Adrenal gland (tissue), 12 donors: ENCODE data around the gene CAT. TPM values are rescaled to one million over a fixed set of nuclear protein-coding genes. Genes with fewer than 3 reads are reported as not detected.

Experiments
- DNase-seq, 7 donors: peaks; one replicate each; pipeline ENCODE4 v3.0.0-alpha.2; 2019 to 2020
- H3K27ac ChIP-seq, 5 donors: fragments of 200-600 bp; sonication (generic) in 4 of 5; 1 replicate in 3 of 5; 2 replicates in 2 of 5; pipeline versions ENCODE4 v1.5.1 to v1.8.0; 2016 to 2020; ENCODE audit warnings: mild to moderate bottlenecking in 1 of 5
- H3K27me3 ChIP-seq: fragments of 200-600 bp; 2 replicates; pipeline ENCODE4 v1.8.0; 2021
- H3K36me3 ChIP-seq, 2 donors: fragments of 200-600 bp; replicated peaks in 1 of 2; 1 replicate in 1 of 2; 2 replicates in 1 of 2; pipeline versions ENCODE4 v1.5.1 to v1.8.0; 2018 to 2022
- H3K4me1 ChIP-seq, 2 donors: fragments of 200-600 bp; replicated peaks in 1 of 2; 1 replicate in 1 of 2; 2 replicates in 1 of 2; pipeline versions ENCODE4 v1.5.1 to v1.8.0; 2018 to 2021
- H3K4me3 ChIP-seq, 4 donors: fragments of 200-600 bp; sonication (generic) in 3 of 4; one replicate each; pipeline ENCODE4 v1.5.1; 2016 to 2018
- H3K9me3 ChIP-seq, 3 donors: fragments of 200-600 bp; sonication (generic) in 1 of 3; replicated peaks in 1 of 3; 1 replicate in 2 of 3; 2 replicates in 1 of 3; pipeline versions ENCODE4 v1.5.1 to v1.8.0; 2016 to 2021
- CTCF ChIP-seq, 6 experiments: fragments of 450-650 bp in 4 of 6; fragments of 200-600 bp in 2 of 6; sonication (generic) in 1 of 6; IDR thresholded peaks; 1 replicate in 5 of 6; 2 replicates in 1 of 6; pipeline versions ENCODE4 v1.5.1 to v1.8.0; 2016 to 2021; ENCODE audit warnings: antibody characterized with exemption in 6 of 6, mild to moderate bottlenecking in 2 of 6, moderate library complexity in 1 of 6
- POLR2A ChIP-seq, 2 donors: fragments of 450-650 bp; IDR thresholded peaks; one replicate each; pipeline ENCODE4 v1.6.1; 2017; ENCODE audit warnings: antibody characterized with exemption in 2 of 2, mild to moderate bottlenecking in 2 of 2, moderate library complexity in 1 of 2
- WGBS, 4 donors: extraction: QIAGEN DNeasy Blood & Tissue Kit in 2 of 4; methylation state at CpG; one replicate each; pipeline versions ENCODE4 v1.1.5 to v1.1.7; 2013 to 2017; 5-methylcytosine and 5-hydroxymethylcytosine counted together
- intact Hi-C, 2 donors: fragments of 100-400 bp; cut with DNase I; formaldehyde crosslinking; loops; one replicate each; pipeline versions ENCODE4 v1.14.1 to v1.15.0; 2022 to 2023
- polyA plus RNA-seq, 3 donors: library from polyadenylated mRNA; stranded (reverse); fragments of 200-250 nt in 2 of 3; fragments of 350-450 nt in 1 of 3; fragmentation: Illumina TruSeq in 1 of 3; extraction: RNeasy Lipid Tissue Mini Kit (QIAGEN cat#74804) in 1 of 3; gene quantifications; one replicate each; pipeline ENCODE4 v1.2.3, GENCODE V29; 2013 to 2014
- total RNA-seq, 9 donors: library from RNA; depleted of rRNA in 4 of 9; stranded (reverse); fragments of >200 nt in 4 of 9; fragments of 120-200 nt in 1 of 9; fragmentation: NEBNext Ultra II Directional in 1 of 9; extraction: Animal tissue kit (Norgen Biotek cat#: 25700) in 1 of 9; gene quantifications; one replicate each; pipeline versions ENCODE4 v1.1.0 to v1.2.4, GENCODE V29; 2013 to 2023
- donor health status: healthy with polysubstance abuse.
- donor health status: Bipolar disorder and iron deficiency.
- donor health status: DM: yes; HTN: yes; CAD: no.
- donor health status: DM: no; HTN: no; CAD: no.
- donor health status: DM: no; HTN: no; CAD: no.
- donor health status: DM: yes; HTN: yes; CAD: no.

CAT gene
- total and polyA plus RNA-seq, 12 donors = 45.8 to 302 (median 209) TPM

DNA sequence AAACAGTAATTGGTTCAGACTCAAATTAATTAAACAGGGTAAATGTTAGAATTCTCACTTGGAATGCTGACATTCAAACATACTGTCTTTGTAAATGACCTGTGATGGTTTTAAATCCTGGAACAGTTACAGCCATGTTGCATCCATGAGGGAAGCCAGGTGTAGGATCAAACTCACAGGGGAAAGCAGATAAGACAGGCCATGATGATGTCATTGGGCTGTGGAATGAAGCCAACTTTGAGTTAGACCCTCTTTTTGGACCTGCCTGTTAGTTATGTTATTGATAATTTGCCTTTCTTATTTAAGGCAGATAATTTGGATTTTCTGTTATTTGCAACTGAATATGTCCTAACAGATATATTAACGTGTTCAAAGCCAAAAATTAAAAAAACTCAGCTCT lies 41.6 kb upstream of the CAT start:
- no peaks in the 10 kb centered on the region for H3K4me1 ChIP-seq
- intact Hi-C loops = no loop called here
- no peak overlapping the region for H3K4me3 ChIP-seq
- H3K9me3 ChIP-seq = no peaks in the 10 kb centered on the region
- TF ChIP-seq CTCF (IDR thresholded peaks at IDR 0.05) = no peak
- no peak for TF ChIP-seq POLR2A (IDR thresholded peaks at IDR 0.05)
- H3K36me3 ChIP-seq = no peaks in the 10 kb centered on the region
- H3K27ac ChIP-seq = no peak overlapping the region
- no peak for DNase-seq
- WGBS, 4 donors = 66 to 89% (median 69%) methylated on average over 1 of the region's 1 CpG
- H3K27me3 ChIP-seq = no peaks in the 10 kb centered on the region

- no peak for DNase-seq
- Histone ChIP-seq H3K9me3 (no peaks in the 10 kb centered on the region), H3K27me3 (no peaks in the 10 kb centered on the region), H3K27ac (no peak overlapping the region), H3K36me3 (no peaks in the 10 kb centered on the region), H3K4me3 (no peak overlapping the region), H3K4me1 (no peaks in the 10 kb centered on the region)
- 82 to 91% (median 84%) methylated on average over 2 of the region's 2 CpGs for WGBS, 4 donors
- TF ChIP-seq POLR2A (IDR thresholded peaks at IDR 0.05) = no peak
- no peak for TF ChIP-seq CTCF (IDR thresholded peaks at IDR 0.05)
- intact Hi-C loops = no loop called here
Measured at GRCh38 chr11:34397811-34398210, 40.9 kb upstream of the CAT start.

GRCh38 chr11:34403431-34403830 lies 35.3 kb upstream of the CAT start:
- Histone ChIP-seq H3K4me1 (no peaks in the 10 kb centered on the region), H3K4me3 (no peak overlapping the region), H3K9me3 (no peaks in the 10 kb centered on the region), H3K27me3 (no peaks in the 10 kb centered on the region), H3K27ac (no peak overlapping the region), H3K36me3 (no peaks in the 10 kb centered on the region)
- no peak for DNase-seq
- WGBS, 4 donors = 82 to 88% (median 85%) methylated on average over 4 of the region's 4 CpGs
- TF ChIP-seq CTCF (IDR thresholded peaks at IDR 0.05) (no peak), POLR2A (IDR thresholded peaks at IDR 0.05) (no peak)
- intact Hi-C loops = no loop called here

DNA sequence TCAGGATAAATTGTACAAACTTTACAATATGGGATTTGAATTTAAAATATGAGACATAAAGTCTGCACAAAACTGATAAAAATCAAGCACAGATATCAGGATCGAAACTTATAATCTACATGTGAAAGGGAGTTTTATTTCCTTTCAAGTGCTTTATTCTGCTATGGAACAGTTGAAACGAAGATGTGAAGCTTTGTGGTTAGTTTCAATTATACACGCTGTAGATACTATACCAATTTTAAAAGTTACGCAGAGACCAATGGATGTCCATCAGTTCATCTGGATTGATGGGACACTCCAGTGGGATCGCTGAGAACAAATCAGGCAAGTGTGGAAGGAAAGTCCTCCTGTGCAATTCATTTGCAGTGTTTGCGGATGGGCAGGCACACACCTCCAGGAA lies 34.5 kb upstream of the CAT start:
- Histone ChIP-seq H3K9me3 (no peaks in the 10 kb centered on the region), H3K36me3 (no peaks in the 10 kb centered on the region), H3K4me3 (no peak overlapping the region), H3K4me1 (no peaks in the 10 kb centered on the region), H3K27ac (no peak overlapping the region), H3K27me3 (no peaks in the 10 kb centered on the region)
- TF ChIP-seq POLR2A (IDR thresholded peaks at IDR 0.05) = no peak
- no peak for TF ChIP-seq CTCF (IDR thresholded peaks at IDR 0.05)
- intact Hi-C loops = no loop called here
- WGBS, 4 donors = 84 to 93% (median 87%) methylated on average over 6 of the region's 6 CpGs
- DNase-seq = no peak
